WTC11 (cell line): ENCODE results near the gene PRKCSH. TPM values are rescaled to one million over a fixed set of nuclear protein-coding genes. Genes with fewer than 3 reads are reported as not detected.
A peak's percentile ranks its signal among the peaks of the same experiment; 100 is the strongest.

Experiments used
- ATF1 ChIP-seq: sonication (generic); formaldehyde crosslinking; IDR thresholded peaks from 2 replicates; pipeline ENCODE4 v1.8.1; 2023; ENCODE audit warnings: mild to moderate bottlenecking, moderate library complexity, missing genetic modification reagents
- FOXK1 ChIP-seq: sonication (generic); formaldehyde crosslinking; IDR thresholded peaks from 2 replicates; pipeline ENCODE4 v1.8.0; 2022; ENCODE audit warnings: mild to moderate bottlenecking, moderate library complexity, missing genetic modification reagents
- HMGA2 ChIP-seq: fragments of 250-450 bp; sonication (Bioruptor Pico); IDR thresholded peaks from 2 replicates; pipeline ENCODE4 v1.4.0; 2021; ENCODE audit warnings: mild to moderate bottlenecking, moderate library complexity
- JUN ChIP-seq: sonication (generic); formaldehyde crosslinking; IDR thresholded peaks from 2 replicates; pipeline ENCODE4 v1.8.0; 2023; ENCODE audit warnings: mild to moderate bottlenecking, missing genetic modification reagents
- NFYB ChIP-seq: sonication (generic); formaldehyde crosslinking; conservative IDR thresholded peaks from 2 replicates; pipeline ENCODE4 v1.8.0; 2022; ENCODE audit warnings: low read depth, missing genetic modification reagents
- NR2C2 ChIP-seq: sonication (generic); formaldehyde crosslinking; IDR thresholded peaks from 2 replicates; pipeline ENCODE4 v1.8.0; 2022; ENCODE audit warnings: mild to moderate bottlenecking, missing genetic modification reagents
- RELA ChIP-seq: sonication (generic); formaldehyde crosslinking; IDR thresholded peaks from 2 replicates; pipeline ENCODE4 v1.8.1; 2022; ENCODE audit warnings: missing genetic modification reagents, mild to moderate bottlenecking, borderline replicate concordance
- RORB ChIP-seq: fragments of 250-450 bp; sonication (Bioruptor Pico); IDR thresholded peaks from 2 replicates; pipeline ENCODE4 v1.9.0; 2021; ENCODE audit warnings: mild to moderate bottlenecking
- SMAD3 ChIP-seq: sonication (generic); formaldehyde crosslinking; IDR thresholded peaks from 2 replicates; pipeline ENCODE4 v1.8.0; 2022; ENCODE audit warnings: missing genetic modification reagents, mild to moderate bottlenecking, borderline replicate concordance
- SP1 ChIP-seq: sonication (generic); formaldehyde crosslinking; conservative IDR thresholded peaks from 2 replicates; pipeline ENCODE4 v1.8.1; 2022; ENCODE audit warnings: missing genetic modification reagents
- TCF7 ChIP-seq: sonication (generic); formaldehyde crosslinking; IDR thresholded peaks from 2 replicates; pipeline ENCODE4 v1.8.0; 2022; ENCODE audit warnings: mild to moderate bottlenecking, low read depth, missing genetic modification reagents, moderate library complexity
- TEAD4 ChIP-seq: sonication (generic); formaldehyde crosslinking; IDR thresholded peaks from 2 replicates; pipeline ENCODE4 v1.8.0; 2022; ENCODE audit warnings: mild to moderate bottlenecking, missing genetic modification reagents
- ZBTB21 ChIP-seq: sonication (generic); formaldehyde crosslinking; IDR thresholded peaks from 2 replicates; pipeline ENCODE4 v1.8.1; 2023; ENCODE audit warnings: mild to moderate bottlenecking, missing genetic modification reagents, borderline replicate concordance
- ZNF317 ChIP-seq: sonication (generic); formaldehyde crosslinking; IDR thresholded peaks from 2 replicates; pipeline ENCODE4 v1.8.1; 2023; ENCODE audit warnings: low read depth, mild to moderate bottlenecking, moderate library complexity, missing genetic modification reagents, borderline replicate concordance
- ZNF396 ChIP-seq: fragments of 250-450 bp; sonication (Bioruptor Pico); IDR thresholded peaks from 2 replicates; pipeline ENCODE4 v1.8.0; 2021; ENCODE audit warnings: mild to moderate bottlenecking, moderate library complexity, borderline replicate concordance
- ZNF671 ChIP-seq: fragments of 250-450 bp; sonication (Bioruptor Pico); IDR thresholded peaks from 2 replicates; pipeline ENCODE4 v1.8.0; 2021; ENCODE audit warnings: mild to moderate bottlenecking
- total RNA-seq: library from RNA; stranded (reverse); gene quantifications from 3 replicates; pipeline ENCODE4 v1.2.3, GENCODE V29; 2021
- TF ChIP-seq, protein P1 (sequence below): sonication (generic); formaldehyde crosslinking; IDR thresholded peaks from 2 replicates; pipeline ENCODE4 v1.8.0; 2023; ENCODE audit warnings: missing genetic modification reagents
- TF ChIP-seq, protein P2 (sequence below): fragments of 250-450 bp; sonication (Bioruptor Pico); conservative IDR thresholded peaks from 2 replicates; pipeline ENCODE4 v1.9.0; 2021; ENCODE audit warnings: mild to moderate bottlenecking
- TF ChIP-seq, protein P3 (sequence below): sonication (generic); formaldehyde crosslinking; IDR thresholded peaks from 2 replicates; pipeline ENCODE4 v1.8.1; 2022; ENCODE audit warnings: missing genetic modification reagents, borderline replicate concordance
- TF ChIP-seq, protein P4 (sequence below): sonication (generic); formaldehyde crosslinking; IDR thresholded peaks from 2 replicates; pipeline ENCODE4 v1.8.1; 2023; ENCODE audit warnings: mild to moderate bottlenecking, missing genetic modification reagents
- TF ChIP-seq, protein P5 (sequence below): fragments of 250-450 bp; sonication (Bioruptor Pico); IDR thresholded peaks from 2 replicates; pipeline ENCODE4 v1.8.0; 2021; ENCODE audit warnings: mild to moderate bottlenecking
- TF ChIP-seq, protein P6 (sequence below): sonication (generic); formaldehyde crosslinking; IDR thresholded peaks from 2 replicates; pipeline ENCODE4 v1.8.0; 2023; ENCODE audit warnings: mild to moderate bottlenecking, missing genetic modification reagents
- TF ChIP-seq, protein P7 (sequence below): sonication (generic); formaldehyde crosslinking; IDR thresholded peaks from 2 replicates; pipeline ENCODE4 v1.8.1; 2023; ENCODE audit warnings: mild to moderate bottlenecking, missing genetic modification reagents, moderate library complexity
- TF ChIP-seq, protein P8 (sequence below): sonication (generic); formaldehyde crosslinking; IDR thresholded peaks from 2 replicates; pipeline ENCODE4 v1.8.1; 2023; ENCODE audit warnings: mild to moderate bottlenecking, moderate library complexity, missing genetic modification reagents

The PRKCSH gene
- total RNA-seq, 1 experiment from 2014 or later: 396 TPM

DNA sequence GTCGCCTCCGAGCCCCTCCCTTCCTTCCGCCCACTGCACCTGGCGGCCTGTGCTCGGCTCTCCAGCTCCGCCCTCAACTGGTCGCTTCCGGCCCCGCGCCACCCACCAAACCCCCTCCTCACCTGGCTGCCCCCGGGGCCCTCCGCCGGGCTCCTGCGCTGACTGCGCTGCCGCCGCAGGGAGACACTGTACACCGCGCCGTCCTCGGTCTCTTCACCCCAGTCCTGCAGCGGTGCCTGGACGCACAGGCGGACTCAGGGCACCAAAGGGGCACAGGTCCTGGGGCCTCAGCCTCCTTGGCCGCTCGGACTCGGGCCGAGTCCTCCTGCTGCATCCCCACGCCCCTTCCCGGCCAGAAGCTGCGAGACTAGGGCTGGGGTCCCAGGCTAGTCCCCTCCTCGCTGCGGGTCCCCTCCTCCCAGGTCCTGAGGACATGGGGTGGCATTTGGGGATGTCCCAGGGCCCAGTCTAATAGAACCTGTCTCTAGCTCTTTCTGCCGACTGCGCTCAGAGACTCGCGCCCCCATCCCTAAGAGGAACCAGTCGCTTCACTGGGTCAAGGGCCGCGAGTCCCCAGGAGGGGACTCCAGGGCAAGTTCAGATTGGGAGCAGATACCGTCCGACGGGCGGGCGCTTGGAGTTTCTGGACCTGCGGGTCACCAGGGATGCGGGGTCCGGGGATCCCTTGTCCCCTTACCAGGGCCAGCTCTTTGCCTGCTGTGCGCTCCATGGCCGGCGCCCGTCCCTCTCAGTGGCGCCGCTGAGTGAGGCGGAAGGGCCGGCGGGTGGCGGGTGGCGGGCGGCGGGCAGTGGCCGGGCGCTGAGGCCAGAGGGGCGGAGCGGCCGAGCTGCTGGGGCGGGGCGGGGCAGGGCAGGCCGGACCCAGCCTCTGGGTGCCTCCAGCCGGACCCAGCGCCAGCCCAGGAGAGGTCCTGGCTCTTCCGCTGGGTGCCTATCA lies 16.6 kb upstream of the PRKCSH start, which contains the start of gene RGL3 (continued):
- TF ChIP-seq FOXK1 (CRISPR knock-in tag) (0 out of 2 replicates have a peak, but pooled peaks have one; percentile 50), RORB (CRISPR knock-in tag) (no peak), RELA (no peak), ZNF317 (CRISPR knock-in tag) (no peak), NR2C2 (CRISPR knock-in tag) (no peak), TCF7 (CRISPR knock-in tag) (no peak), SMAD3 (no peak), TEAD4 (no peak), ZBTB21 (CRISPR knock-in tag) (0 out of 2 replicates have a peak, but pooled peaks have one; percentile 29), ATF1 (no peak), JUN (CRISPR knock-in tag) (no peak), ZNF671 (CRISPR knock-in tag) (no peak), ZNF396 (CRISPR knock-in tag) (no peak), SP1 (CRISPR knock-in tag) (peak; percentile 72; the same call in 1 of the 2 replicates), HMGA2 (CRISPR knock-in tag) (no peak), NFYB (CRISPR knock-in tag) (no peak)
- TF ChIP-seq, protein P1, sequence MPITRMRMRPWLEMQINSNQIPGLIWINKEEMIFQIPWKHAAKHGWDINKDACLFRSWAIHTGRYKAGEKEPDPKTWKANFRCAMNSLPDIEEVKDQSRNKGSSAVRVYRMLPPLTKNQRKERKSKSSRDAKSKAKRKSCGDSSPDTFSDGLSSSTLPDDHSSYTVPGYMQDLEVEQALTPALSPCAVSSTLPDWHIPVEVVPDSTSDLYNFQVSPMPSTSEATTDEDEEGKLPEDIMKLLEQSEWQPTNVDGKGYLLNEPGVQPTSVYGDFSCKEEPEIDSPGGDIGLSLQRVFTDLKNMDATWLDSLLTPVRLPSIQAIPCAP (CRISPR knock-in tag): 0 out of 2 replicates have a peak, but pooled peaks have one; percentile 29
- TF ChIP-seq, protein P2, sequence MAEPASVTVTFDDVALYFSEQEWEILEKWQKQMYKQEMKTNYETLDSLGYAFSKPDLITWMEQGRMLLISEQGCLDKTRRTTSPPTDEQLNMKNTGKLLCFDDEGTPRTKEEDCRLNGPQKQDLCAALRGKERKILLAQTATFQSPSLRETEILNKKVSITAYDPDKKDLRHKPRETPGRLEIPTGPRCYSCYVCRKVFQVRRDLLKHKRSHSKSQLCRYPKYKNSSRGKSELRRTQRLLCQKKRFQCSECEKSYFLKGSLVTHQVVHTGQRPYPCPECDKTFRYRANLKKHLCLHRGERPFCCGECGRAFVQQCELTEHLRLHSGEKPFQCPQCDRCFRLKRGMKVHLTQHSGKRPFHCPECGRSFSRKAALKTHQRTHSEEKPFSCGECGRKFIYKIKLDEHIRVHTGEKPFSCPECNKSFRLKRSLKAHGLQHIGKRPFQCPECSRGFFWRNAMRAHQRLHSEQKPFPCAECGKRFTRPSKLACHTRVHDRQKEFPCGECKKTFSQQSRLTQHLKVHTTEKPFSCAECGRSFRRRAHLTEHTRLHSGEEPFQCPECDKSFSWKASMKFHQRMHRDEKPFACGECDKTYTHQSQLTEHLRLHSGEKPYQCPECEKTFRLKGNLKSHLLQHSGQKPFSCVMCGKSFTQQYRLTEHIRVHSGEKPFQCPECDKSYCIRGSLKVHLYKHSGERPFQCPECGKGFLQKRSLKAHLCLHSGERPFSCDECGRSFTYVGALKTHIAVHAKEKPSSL (CRISPR knock-in tag): no peak
- TF ChIP-seq, protein P3, sequence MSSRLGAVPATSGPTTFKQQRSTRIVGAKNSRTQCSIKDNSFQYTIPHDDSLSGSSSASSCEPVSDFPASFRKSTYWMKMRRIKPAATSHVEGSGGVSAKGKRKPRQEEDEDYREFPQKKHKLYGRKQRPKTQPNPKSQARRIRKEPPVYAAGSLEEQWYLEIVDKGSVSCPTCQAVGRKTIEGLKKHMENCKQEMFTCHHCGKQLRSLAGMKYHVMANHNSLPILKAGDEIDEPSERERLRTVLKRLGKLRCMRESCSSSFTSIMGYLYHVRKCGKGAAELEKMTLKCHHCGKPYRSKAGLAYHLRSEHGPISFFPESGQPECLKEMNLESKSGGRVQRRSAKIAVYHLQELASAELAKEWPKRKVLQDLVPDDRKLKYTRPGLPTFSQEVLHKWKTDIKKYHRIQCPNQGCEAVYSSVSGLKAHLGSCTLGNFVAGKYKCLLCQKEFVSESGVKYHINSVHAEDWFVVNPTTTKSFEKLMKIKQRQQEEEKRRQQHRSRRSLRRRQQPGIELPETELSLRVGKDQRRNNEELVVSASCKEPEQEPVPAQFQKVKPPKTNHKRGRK (CRISPR knock-in tag): no peak
- TF ChIP-seq, protein P4, sequence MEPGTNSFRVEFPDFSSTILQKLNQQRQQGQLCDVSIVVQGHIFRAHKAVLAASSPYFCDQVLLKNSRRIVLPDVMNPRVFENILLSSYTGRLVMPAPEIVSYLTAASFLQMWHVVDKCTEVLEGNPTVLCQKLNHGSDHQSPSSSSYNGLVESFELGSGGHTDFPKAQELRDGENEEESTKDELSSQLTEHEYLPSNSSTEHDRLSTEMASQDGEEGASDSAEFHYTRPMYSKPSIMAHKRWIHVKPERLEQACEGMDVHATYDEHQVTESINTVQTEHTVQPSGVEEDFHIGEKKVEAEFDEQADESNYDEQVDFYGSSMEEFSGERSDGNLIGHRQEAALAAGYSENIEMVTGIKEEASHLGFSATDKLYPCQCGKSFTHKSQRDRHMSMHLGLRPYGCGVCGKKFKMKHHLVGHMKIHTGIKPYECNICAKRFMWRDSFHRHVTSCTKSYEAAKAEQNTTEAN: no peak
- TF ChIP-seq, protein P5, sequence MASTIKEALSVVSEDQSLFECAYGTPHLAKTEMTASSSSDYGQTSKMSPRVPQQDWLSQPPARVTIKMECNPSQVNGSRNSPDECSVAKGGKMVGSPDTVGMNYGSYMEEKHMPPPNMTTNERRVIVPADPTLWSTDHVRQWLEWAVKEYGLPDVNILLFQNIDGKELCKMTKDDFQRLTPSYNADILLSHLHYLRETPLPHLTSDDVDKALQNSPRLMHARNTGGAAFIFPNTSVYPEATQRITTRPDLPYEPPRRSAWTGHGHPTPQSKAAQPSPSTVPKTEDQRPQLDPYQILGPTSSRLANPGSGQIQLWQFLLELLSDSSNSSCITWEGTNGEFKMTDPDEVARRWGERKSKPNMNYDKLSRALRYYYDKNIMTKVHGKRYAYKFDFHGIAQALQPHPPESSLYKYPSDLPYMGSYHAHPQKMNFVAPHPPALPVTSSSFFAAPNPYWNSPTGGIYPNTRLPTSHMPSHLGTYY: no peak
- TF ChIP-seq, protein P6, sequence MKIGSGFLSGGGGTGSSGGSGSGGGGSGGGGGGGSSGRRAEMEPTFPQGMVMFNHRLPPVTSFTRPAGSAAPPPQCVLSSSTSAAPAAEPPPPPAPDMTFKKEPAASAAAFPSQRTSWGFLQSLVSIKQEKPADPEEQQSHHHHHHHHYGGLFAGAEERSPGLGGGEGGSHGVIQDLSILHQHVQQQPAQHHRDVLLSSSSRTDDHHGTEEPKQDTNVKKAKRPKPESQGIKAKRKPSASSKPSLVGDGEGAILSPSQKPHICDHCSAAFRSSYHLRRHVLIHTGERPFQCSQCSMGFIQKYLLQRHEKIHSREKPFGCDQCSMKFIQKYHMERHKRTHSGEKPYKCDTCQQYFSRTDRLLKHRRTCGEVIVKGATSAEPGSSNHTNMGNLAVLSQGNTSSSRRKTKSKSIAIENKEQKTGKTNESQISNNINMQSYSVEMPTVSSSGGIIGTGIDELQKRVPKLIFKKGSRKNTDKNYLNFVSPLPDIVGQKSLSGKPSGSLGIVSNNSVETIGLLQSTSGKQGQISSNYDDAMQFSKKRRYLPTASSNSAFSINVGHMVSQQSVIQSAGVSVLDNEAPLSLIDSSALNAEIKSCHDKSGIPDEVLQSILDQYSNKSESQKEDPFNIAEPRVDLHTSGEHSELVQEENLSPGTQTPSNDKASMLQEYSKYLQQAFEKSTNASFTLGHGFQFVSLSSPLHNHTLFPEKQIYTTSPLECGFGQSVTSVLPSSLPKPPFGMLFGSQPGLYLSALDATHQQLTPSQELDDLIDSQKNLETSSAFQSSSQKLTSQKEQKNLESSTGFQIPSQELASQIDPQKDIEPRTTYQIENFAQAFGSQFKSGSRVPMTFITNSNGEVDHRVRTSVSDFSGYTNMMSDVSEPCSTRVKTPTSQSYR (CRISPR knock-in tag): no peak
- TF ChIP-seq, protein P7, sequence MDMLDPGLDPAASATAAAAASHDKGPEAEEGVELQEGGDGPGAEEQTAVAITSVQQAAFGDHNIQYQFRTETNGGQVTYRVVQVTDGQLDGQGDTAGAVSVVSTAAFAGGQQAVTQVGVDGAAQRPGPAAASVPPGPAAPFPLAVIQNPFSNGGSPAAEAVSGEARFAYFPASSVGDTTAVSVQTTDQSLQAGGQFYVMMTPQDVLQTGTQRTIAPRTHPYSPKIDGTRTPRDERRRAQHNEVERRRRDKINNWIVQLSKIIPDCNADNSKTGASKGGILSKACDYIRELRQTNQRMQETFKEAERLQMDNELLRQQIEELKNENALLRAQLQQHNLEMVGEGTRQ: no peak
- TF ChIP-seq, protein P8, sequence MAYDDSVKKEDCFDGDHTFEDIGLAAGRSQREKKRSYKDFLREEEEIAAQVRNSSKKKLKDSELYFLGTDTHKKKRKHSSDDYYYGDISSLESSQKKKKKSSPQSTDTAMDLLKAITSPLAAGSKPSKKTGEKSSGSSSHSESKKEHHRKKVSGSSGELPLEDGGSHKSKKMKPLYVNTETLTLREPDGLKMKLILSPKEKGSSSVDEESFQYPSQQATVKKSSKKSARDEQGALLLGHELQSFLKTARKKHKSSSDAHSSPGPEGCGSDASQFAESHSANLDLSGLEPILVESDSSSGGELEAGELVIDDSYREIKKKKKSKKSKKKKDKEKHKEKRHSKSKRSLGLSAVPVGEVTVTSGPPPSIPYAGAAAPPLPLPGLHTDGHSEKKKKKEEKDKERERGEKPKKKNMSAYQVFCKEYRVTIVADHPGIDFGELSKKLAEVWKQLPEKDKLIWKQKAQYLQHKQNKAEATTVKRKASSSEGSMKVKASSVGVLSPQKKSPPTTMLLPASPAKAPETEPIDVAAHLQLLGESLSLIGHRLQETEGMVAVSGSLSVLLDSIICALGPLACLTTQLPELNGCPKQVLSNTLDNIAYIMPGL (CRISPR knock-in tag): no peak; the same call in 1 of the 2 replicates
